ENCODE data around the gene MED17.
A peak's percentile ranks its signal among the peaks of the same experiment; 100 is the strongest.
"Not testable (repeated sequence)": the region's sequence is repeated elsewhere in the genome, so short reads cannot be mapped to it uniquely, and the experiment has no call there.

MED17 gene

GRCh38 chr11:93757924-93758865 lies 25.9 kb upstream of the MED17 start:
- no peak for TF ChIP-seq CTCF (IDR thresholded peaks at IDR 0.05; ENCODE audit: low read depth, low read length)
- DNase-seq (ENCODE audit: low read depth in 2 of 2) = no peak

GRCh38 chr11:93759123-93759522 lies 25.0 kb upstream of the MED17 start:
- not testable (repeated sequence) for H3K4me3 ChIP-seq (replicated peaks in 1 of 2; ENCODE audit: low read depth in 2 of 2, low read length in 2 of 2); DNase-seq (ENCODE audit: low read depth in 2 of 2)

More at GRCh38 chr11:93757924-93758865, 25.9 kb upstream of the MED17 start:
- no peak overlapping the region for H3K4me3 ChIP-seq (replicated peaks in 1 of 2; ENCODE audit: low read depth in 2 of 2, low read length in 2 of 2)

GRCh38 chr11:93761910-93762309 lies 22.2 kb upstream of the MED17 start:
- no peak for TF ChIP-seq CTCF (IDR thresholded peaks at IDR 0.05; ENCODE audit: low read depth, low read length)
- no peak for DNase-seq (ENCODE audit: low read depth in 2 of 2)
- H3K4me3 ChIP-seq (replicated peaks in 1 of 2; ENCODE audit: low read depth in 2 of 2, low read length in 2 of 2) = no peak overlapping the region

- TF ChIP-seq CTCF (IDR thresholded peaks at IDR 0.05; ENCODE audit: low read depth, low read length) = no peak
- H3K4me3 ChIP-seq (replicated peaks in 1 of 2; ENCODE audit: low read depth in 2 of 2, low read length in 2 of 2) = no peak overlapping the region
- no peak for DNase-seq (ENCODE audit: low read depth in 2 of 2)
Measured at GRCh38 chr11:93765551-93765950, 18.5 kb upstream of the MED17 start.

GRCh38 chr11:93766504-93766903 lies 17.6 kb upstream of the MED17 start:
- TF ChIP-seq CTCF (IDR thresholded peaks at IDR 0.05; ENCODE audit: low read depth, low read length) = no peak
- H3K4me3 ChIP-seq (replicated peaks in 1 of 2; ENCODE audit: low read depth in 2 of 2, low read length in 2 of 2) = no peak overlapping the region
- peak in 1 of 2 donors; percentile 5 for DNase-seq (ENCODE audit: low read depth in 2 of 2)

GRCh38 chr11:93767018-93767417 lies 17.1 kb upstream of the MED17 start:
- TF ChIP-seq CTCF (IDR thresholded peaks at IDR 0.05; ENCODE audit: low read depth, low read length) = no peak
- no peak overlapping the region for H3K4me3 ChIP-seq (replicated peaks in 1 of 2; ENCODE audit: low read depth in 2 of 2, low read length in 2 of 2)
- no peak for DNase-seq (ENCODE audit: low read depth in 2 of 2)

GRCh38 chr11:93770160-93770559 lies 13.9 kb upstream of the MED17 start:
- no peak for DNase-seq (ENCODE audit: low read depth in 2 of 2)
- H3K4me3 ChIP-seq (replicated peaks in 1 of 2; ENCODE audit: low read depth in 2 of 2, low read length in 2 of 2) = no peak overlapping the region
- no peak for TF ChIP-seq CTCF (IDR thresholded peaks at IDR 0.05; ENCODE audit: low read depth, low read length)

All from cardiac fibroblast (primary cell).